HG03280 (cell line): ENCODE measurements around the gene OPCML.

Source experiments
- ATAC-seq: cut with Tn5 transposase; IDR thresholded peaks from one replicate; pipeline ENCODE4 v1.9.1; 2021; ENCODE audit warnings: mild to moderate bottlenecking, moderate library complexity; ENCODE audit not compliant: unreplicated experiment

OPCML gene

GRCh38 chr11:133418218-133418617 is 114.1 kb downstream of the OPCML start:
- ATAC-seq = no peak

- ATAC-seq = no peak
These were observed 117.8 kb downstream of the OPCML start for GRCh38 chr11:133414506-133414905.

- no peak for ATAC-seq
These were observed 118.6 kb downstream of the OPCML start for GRCh38 chr11:133413703-133414102.

- no peak for ATAC-seq
These were observed 122.5 kb downstream of the OPCML start for GRCh38 chr11:133409799-133410198.

GRCh38 chr11:133408936-133409335 is 123.4 kb downstream of the OPCML start:
- no peak for ATAC-seq

GRCh38 chr11:133408402-133408801 is 123.9 kb downstream of the OPCML start:
- no peak for ATAC-seq

GRCh38 chr11:133406489-133406888 is 125.8 kb downstream of the OPCML start:
- no peak for ATAC-seq

GRCh38 chr11:133403900-133404299 is 128.4 kb downstream of the OPCML start:
- no peak for ATAC-seq

GRCh38 chr11:133402551-133402950 is 129.8 kb downstream of the OPCML start:
- ATAC-seq = no peak

GRCh38 chr11:133399855-133400625 is 132.3 kb downstream of the OPCML start:
- no peak for ATAC-seq

- ATAC-seq = no peak
These were observed 133.0 kb downstream of the OPCML start for GRCh38 chr11:133399294-133399693.

- ATAC-seq = no peak
These were observed 141.5 kb downstream of the OPCML start for GRCh38 chr11:133390803-133391202.

GRCh38 chr11:133388975-133389568 is 143.2 kb downstream of the OPCML start:
- peak; percentile 80 for ATAC-seq

GRCh38 chr11:133388260-133388659 is 144.0 kb downstream of the OPCML start:
- ATAC-seq = no peak

- ATAC-seq = no peak
These were observed 145.4 kb downstream of the OPCML start for GRCh38 chr11:133386852-133387251.

GRCh38 chr11:133386262-133386661 is 146.0 kb downstream of the OPCML start:
- ATAC-seq = no peak

GRCh38 chr11:133385781-133386180 is 146.5 kb downstream of the OPCML start:
- ATAC-seq = no peak

- ATAC-seq = no peak
These were observed 147.6 kb downstream of the OPCML start for GRCh38 chr11:133384731-133385130.

- ATAC-seq = no peak
These were observed 148.6 kb downstream of the OPCML start for GRCh38 chr11:133383689-133384088.

- no peak for ATAC-seq
These were observed 149.1 kb downstream of the OPCML start for GRCh38 chr11:133383201-133383600.

- ATAC-seq = no peak
These were observed 150.0 kb downstream of the OPCML start for GRCh38 chr11:133382131-133382812.

GRCh38 chr11:133381761-133382130 is 150.6 kb downstream of the OPCML start:
- ATAC-seq = no peak
